Panc1 (cell line): ENCODE results near the gene HCLS1. TPM values are rescaled to one million over a fixed set of nuclear protein-coding genes. Genes with fewer than 3 reads are reported as not detected.

ENCODE experiments used
- ATAC-seq: fragments of 200-7000 bp; cut with Tn5 transposase; 2 replicates; pipeline ENCODE4 v1.9.1; 2020; ENCODE audit warnings: mild to moderate bottlenecking, moderate library complexity
- Bru-seq: library from RNA; stranded (reverse); fragments of 400-500 nt; gene quantifications from one replicate; lab custom pipeline; 2021; lab: Mats Ljungman, UMichigan
- BruChase-seq, 2 experiments: library from RNA; stranded (reverse); fragments of 400-500 nt; gene quantifications; one replicate each; lab custom pipeline; 2021; lab: Mats Ljungman, UMichigan
- BruUV-seq: library from RNA; stranded (reverse); fragments of 400-500 nt; replicated peaks from 2 replicates; lab custom pipeline; 2021; lab: Mats Ljungman, UMichigan
- CTCF ChIA-PET: fragments of 300-600 bp; sonication (Branson Sonifier 250); formaldehyde crosslinking; loops from one replicate; lab custom pipeline; 2022; ENCODE audit warnings: antibody characterized with exemption; lab: Charles Lee
- POLR2A ChIA-PET: fragments of 300-600 bp; sonication (Branson Sonifier 250); formaldehyde crosslinking; loops from one replicate; lab custom pipeline; 2022; ENCODE audit warnings: antibody characterized with exemption; lab: Charles Lee
- DNase-seq: peaks from one replicate; pipeline ENCODE4 v3.0.0-alpha.2; 2010; ENCODE audit warnings: low read depth, low spot score
- H3K27ac ChIP-seq: 2 replicates; pipeline ENCODE4 v1.5.1; 2011; ENCODE audit warnings: mild to moderate bottlenecking, low read length, inconsistent platforms
- H3K27me3 ChIP-seq: fragments of 200-500 bp; sonication (Bioruptor generic); 2 replicates; pipeline ENCODE4 v1.6.0; 2014; ENCODE audit warnings: low read length, inconsistent platforms; ENCODE audit not compliant: control insufficient read depth, insufficient read depth
- H3K36me3 ChIP-seq: fragments of 200-500 bp; sonication (Bioruptor generic); 2 replicates; pipeline ENCODE4 v1.5.1; 2014; ENCODE audit warnings: inconsistent platforms, mild to moderate bottlenecking, low read length, moderate library complexity; ENCODE audit not compliant: control insufficient read depth, insufficient read depth
- H3K4me1 ChIP-seq: 2 replicates; pipeline ENCODE4 v1.5.1; 2011; ENCODE audit warnings: inconsistent platforms, mild to moderate bottlenecking, low read length, moderate library complexity; ENCODE audit not compliant: control insufficient read depth, insufficient read depth
- H3K4me3 ChIP-seq, 2 experiments: 2 replicates each; pipeline ENCODE4 v1.5.1; 2011 to 2012; ENCODE audit warnings: low read depth in 2 of 2, low read length in 2 of 2, mild to moderate bottlenecking in 2 of 2, inconsistent platforms in 1 of 2, moderate library complexity in 1 of 2
- H3K9me3 ChIP-seq: fragments of 200-500 bp; sonication (Bioruptor generic); 2 replicates; pipeline ENCODE4 v1.5.1; 2014; ENCODE audit warnings: low read depth, mild to moderate bottlenecking, inconsistent platforms, low read length, moderate library complexity; ENCODE audit not compliant: control insufficient read depth, insufficient read depth
- POLR2AphosphoS5 ChIP-seq: IDR thresholded peaks from 2 replicates; pipeline ENCODE4 v1.6.1; 2012; ENCODE audit warnings: mild to moderate bottlenecking, low read depth, low read length, moderate library complexity
- SIN3A ChIP-seq: IDR thresholded peaks from 2 replicates; pipeline ENCODE4 v1.6.1; 2012; ENCODE audit warnings: low read depth, mild to moderate bottlenecking, low read length, moderate library complexity, borderline replicate concordance; ENCODE audit not compliant: insufficient read depth
- TCF7L2 ChIP-seq: IDR thresholded peaks from 2 replicates; pipeline ENCODE4 v1.6.1; 2011; ENCODE audit warnings: mild to moderate bottlenecking, low read depth, low read length, inconsistent platforms
- in situ Hi-C: cut with HindIII; loops from 2 replicates; pipeline ENCODE4 v1.10.0; 2016; ENCODE audit warnings: low sequenced_read_pairs, low pct_unique_long_range_greater_than_20kb
- intact Hi-C: fragments of 100-400 bp; cut with micrococcal nuclease; formaldehyde crosslinking; loops from one replicate; pipeline ENCODE4 v1.10.0; 2022; ENCODE audit not compliant: unreplicated experiment
- long read RNA-seq: library from polyadenylated mRNA; unstranded; transcript quantifications from one replicate; pipeline ENCODE4 v2.0.0, GENCODE V29; 2021; ENCODE audit not compliant: unreplicated experiment
- polyA plus RNA-seq: library from polyadenylated mRNA; unstranded; fragments of >200 nt; gene quantifications from one replicate; pipeline ENCODE4 v1.2.1, GENCODE V29; 2012; ENCODE audit warnings: missing spikeins; ENCODE audit not compliant: insufficient read length
- total RNA-seq: library from RNA; stranded (reverse); gene quantifications from one replicate; pipeline ENCODE4 v1.2.1, GENCODE V29; 2021; ENCODE audit not compliant: unreplicated experiment
- TF ChIP-seq, protein P1 (sequence below): fragments of 450-650 bp; IDR thresholded peaks from 2 replicates; pipeline ENCODE4 v1.5.1; 2017; ENCODE audit warnings: mild to moderate bottlenecking
- TF ChIP-seq, protein P2 (sequence below), 2 experiments: IDR thresholded peaks; 2 replicates each; pipeline ENCODE4 v1.6.1; 2011 to 2012; ENCODE audit warnings: low read depth in 2 of 2, control low read depth in 1 of 2, low read length in 1 of 2, mild to moderate bottlenecking in 1 of 2, moderate library complexity in 1 of 2; ENCODE audit not compliant: insufficient read depth in 1 of 2

HCLS1 gene, protein sequence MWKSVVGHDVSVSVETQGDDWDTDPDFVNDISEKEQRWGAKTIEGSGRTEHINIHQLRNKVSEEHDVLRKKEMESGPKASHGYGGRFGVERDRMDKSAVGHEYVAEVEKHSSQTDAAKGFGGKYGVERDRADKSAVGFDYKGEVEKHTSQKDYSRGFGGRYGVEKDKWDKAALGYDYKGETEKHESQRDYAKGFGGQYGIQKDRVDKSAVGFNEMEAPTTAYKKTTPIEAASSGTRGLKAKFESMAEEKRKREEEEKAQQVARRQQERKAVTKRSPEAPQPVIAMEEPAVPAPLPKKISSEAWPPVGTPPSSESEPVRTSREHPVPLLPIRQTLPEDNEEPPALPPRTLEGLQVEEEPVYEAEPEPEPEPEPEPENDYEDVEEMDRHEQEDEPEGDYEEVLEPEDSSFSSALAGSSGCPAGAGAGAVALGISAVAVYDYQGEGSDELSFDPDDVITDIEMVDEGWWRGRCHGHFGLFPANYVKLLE
- 0.85 TPM for total RNA-seq
- polyA plus RNA-seq, result 0.22 TPM
- Bru-seq, nascent RNA, result percentile 33 among the genes with signal in this experiment
- BruChase-seq, experiment 1, labeled RNA remaining after a 2-hour chase, result percentile 29 among the genes with signal in this experiment
- BruChase-seq, experiment 2, labeled RNA remaining after a 6-hour chase, result percentile 28 among the genes with signal in this experiment
- long read RNA-seq, result 0 reads

DNA sequence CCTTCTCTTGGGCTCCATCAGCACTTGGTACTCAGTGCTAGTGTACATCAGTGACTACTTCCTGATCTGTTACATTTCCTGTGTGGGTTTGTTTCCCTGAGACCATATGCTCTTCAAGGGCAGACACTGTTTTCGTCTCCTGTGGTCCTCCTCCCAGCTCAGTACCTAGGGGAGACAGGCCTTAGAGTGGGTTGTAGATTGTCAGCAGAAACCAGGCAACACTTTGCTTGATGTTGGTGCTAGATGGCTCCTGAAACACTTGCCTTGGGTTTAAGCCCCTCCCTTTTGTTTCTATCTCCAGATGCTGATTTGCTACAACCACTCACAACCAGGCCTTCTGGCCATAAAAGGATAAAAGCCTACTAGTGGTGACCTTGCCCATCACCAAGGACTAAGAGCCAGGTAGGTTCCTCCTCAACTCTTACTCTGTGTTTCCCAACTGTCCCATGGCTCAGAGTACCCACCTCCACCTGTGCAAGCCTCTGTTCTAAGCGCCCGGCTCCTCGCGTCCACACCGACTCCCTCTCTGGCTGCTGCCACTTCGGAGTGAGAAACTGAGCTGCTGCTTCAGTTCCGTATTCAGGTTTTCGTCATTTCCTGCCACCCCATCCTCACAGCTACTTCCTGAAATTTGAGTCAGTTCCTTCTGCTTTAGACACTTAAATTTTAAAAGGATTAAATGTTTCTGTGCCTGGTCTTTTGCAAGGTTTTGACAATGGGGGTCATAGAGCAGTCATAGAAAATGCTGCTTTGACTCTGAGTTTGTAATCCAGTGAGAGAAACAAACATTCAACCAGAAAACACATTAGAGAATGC, at the start of gene HCLS1:
Gene HCLS1 (minus strand): TSS at position 548 of the 816 bp plus-strand sequence. CDS start 2,556 bp downstream, outside the sequence.
- no peaks in the 10 kb centered on the region for H3K27me3 ChIP-seq
- no peaks in the 10 kb centered on the region for H3K36me3 ChIP-seq
- ChIA-PET CTCF (no interaction called here), POLR2A (no interaction called here)
- H3K9me3 ChIP-seq, result no peaks in the 10 kb centered on the region
- BruUV-seq, result no TSS peak
- intact Hi-C loops (no loop called here), in situ Hi-C loops (no loop called here)
- ATAC-seq, result 0 out of 2 replicates have a peak, but pooled peaks have one; percentile 49
- no peak within 1 kb of the TSS for H3K27ac ChIP-seq
- DNase-seq, result no peak
- no peak for TF ChIP-seq POLR2AphosphoS5
- TF ChIP-seq, protein P1, sequence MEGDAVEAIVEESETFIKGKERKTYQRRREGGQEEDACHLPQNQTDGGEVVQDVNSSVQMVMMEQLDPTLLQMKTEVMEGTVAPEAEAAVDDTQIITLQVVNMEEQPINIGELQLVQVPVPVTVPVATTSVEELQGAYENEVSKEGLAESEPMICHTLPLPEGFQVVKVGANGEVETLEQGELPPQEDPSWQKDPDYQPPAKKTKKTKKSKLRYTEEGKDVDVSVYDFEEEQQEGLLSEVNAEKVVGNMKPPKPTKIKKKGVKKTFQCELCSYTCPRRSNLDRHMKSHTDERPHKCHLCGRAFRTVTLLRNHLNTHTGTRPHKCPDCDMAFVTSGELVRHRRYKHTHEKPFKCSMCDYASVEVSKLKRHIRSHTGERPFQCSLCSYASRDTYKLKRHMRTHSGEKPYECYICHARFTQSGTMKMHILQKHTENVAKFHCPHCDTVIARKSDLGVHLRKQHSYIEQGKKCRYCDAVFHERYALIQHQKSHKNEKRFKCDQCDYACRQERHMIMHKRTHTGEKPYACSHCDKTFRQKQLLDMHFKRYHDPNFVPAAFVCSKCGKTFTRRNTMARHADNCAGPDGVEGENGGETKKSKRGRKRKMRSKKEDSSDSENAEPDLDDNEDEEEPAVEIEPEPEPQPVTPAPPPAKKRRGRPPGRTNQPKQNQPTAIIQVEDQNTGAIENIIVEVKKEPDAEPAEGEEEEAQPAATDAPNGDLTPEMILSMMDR, result no peak
- TF ChIP-seq, protein P2, sequence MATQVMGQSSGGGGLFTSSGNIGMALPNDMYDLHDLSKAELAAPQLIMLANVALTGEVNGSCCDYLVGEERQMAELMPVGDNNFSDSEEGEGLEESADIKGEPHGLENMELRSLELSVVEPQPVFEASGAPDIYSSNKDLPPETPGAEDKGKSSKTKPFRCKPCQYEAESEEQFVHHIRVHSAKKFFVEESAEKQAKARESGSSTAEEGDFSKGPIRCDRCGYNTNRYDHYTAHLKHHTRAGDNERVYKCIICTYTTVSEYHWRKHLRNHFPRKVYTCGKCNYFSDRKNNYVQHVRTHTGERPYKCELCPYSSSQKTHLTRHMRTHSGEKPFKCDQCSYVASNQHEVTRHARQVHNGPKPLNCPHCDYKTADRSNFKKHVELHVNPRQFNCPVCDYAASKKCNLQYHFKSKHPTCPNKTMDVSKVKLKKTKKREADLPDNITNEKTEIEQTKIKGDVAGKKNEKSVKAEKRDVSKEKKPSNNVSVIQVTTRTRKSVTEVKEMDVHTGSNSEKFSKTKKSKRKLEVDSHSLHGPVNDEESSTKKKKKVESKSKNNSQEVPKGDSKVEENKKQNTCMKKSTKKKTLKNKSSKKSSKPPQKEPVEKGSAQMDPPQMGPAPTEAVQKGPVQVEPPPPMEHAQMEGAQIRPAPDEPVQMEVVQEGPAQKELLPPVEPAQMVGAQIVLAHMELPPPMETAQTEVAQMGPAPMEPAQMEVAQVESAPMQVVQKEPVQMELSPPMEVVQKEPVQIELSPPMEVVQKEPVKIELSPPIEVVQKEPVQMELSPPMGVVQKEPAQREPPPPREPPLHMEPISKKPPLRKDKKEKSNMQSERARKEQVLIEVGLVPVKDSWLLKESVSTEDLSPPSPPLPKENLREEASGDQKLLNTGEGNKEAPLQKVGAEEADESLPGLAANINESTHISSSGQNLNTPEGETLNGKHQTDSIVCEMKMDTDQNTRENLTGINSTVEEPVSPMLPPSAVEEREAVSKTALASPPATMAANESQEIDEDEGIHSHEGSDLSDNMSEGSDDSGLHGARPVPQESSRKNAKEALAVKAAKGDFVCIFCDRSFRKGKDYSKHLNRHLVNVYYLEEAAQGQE (IDR thresholded peaks at IDR 0.05; ENCODE audit: insufficient read depth in 1 of 2, low read depth in 2 of 2, low read length in 1 of 2), result no peak
- no peak for TF ChIP-seq TCF7L2
- no peak for TF ChIP-seq SIN3A
- no peak within 1 kb of the TSS for H3K4me3 ChIP-seq
- H3K4me1 ChIP-seq, result no peaks in the 10 kb centered on the region

DNA sequence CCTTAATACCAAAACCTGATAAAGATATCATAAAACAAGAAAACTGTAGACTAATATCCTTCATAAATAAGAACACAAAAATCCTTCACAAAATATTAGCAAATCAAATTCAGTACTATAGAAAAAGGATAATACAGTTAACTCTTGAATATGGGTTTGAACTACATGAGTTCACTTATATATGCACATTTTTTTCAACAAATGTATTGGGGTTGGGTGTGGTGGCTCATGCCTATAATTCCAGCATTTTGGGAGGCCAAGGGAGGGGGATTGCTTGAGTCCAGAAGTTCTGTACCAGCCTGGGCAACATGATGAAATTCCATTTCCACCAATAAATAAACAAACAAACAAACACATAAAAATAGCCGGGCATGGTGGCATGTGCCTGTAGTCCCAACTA, 49.6 kb upstream of the HCLS1 start:
- H3K4me1 ChIP-seq, result no peaks in the 10 kb centered on the region
- ChIA-PET CTCF (no interaction called here), POLR2A (interaction anchor here (0.6 kb wide), 1 partner anchor 40 kb away, joined by 3 read pairs; no protein-coding TSS in a partner anchor)
- 0 out of 2 replicates have a peak, but pooled peaks cover 2% of the 10 kb centered on the region for H3K36me3 ChIP-seq
- in situ Hi-C loops, result no loop called here
- no peaks in the 10 kb centered on the region for H3K9me3 ChIP-seq
- intact Hi-C loops, result no loop called here
- H3K27ac ChIP-seq, result no peak overlapping the region
- BruUV-seq, result no TSS peak
- ATAC-seq (no peak), DNase-seq (no peak)
- no peaks in the 10 kb centered on the region for H3K27me3 ChIP-seq
- no peak overlapping the region for H3K4me3 ChIP-seq
- TF ChIP-seq, protein P2 (IDR thresholded peaks at IDR 0.05; ENCODE audit: insufficient read depth in 1 of 2, low read depth in 2 of 2, low read length in 1 of 2), result no peak
- TF ChIP-seq POLR2AphosphoS5 (no peak), SIN3A (no peak), TCF7L2 (no peak)
- TF ChIP-seq, protein P1, result no peak
